T follicular helper cell (primary cell): ENCODE data around the gene HSPB7.
"Not testable (repeated sequence)": the region's sequence is repeated elsewhere in the genome, so short reads cannot be mapped to it uniquely, and the experiment has no call there.

Experiments used
- DNase-seq: peaks from one replicate; pipeline ENCODE4 v3.0.0-alpha.2; 2020; ENCODE audit warnings: low read depth

HSPB7 gene

GRCh38 chr1:16006552-16007485 lies 11.0 kb downstream of the HSPB7 start:
- no peak for DNase-seq

- no peak for DNase-seq
Measured at GRCh38 chr1:16006010-16006409, 11.8 kb downstream of the HSPB7 start.

DNA sequence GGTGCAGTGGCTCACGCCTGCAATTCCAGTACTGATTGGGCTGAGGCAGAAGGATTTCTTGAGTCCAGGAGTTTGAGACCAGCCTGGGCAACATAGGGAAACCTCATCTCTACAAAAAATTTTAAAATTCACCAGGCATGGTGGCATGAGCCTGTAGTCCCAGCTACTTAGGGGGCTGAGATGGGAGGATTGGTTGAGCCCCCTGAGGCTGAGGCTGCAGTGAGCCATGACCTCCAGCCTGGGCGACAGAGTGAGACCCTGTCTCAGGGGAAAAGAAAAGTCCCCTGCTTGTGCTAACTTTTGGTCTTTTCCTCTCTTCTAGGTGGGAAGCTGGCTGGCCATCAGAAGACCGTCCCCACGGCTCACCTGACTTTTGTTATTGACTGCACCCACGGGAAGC lies 12.2 kb downstream of the HSPB7 start:
- no peak for DNase-seq

- DNase-seq: not testable (repeated sequence)
Measured at GRCh38 chr1:16001274-16001673, 16.6 kb downstream of the HSPB7 start.

DNA sequence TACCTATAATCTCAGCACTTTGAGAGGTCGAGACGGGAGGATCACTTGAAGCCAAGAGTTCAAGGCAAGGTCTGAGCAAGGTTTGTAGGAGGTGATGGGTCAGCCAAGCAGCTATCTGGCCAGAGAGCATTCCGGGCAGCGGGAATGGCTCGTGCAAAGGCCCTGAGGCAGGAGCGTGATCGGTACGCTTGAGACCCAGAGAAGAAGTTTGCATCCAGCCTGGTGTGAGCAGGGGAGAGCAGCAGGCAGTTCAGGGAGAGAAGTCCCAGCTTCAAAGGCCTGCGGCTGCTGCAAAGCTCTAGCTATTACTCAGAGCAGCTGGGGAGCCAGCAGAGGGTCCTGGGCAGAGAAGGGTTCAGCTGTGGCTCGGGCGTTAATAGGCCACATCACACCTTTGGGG lies 18.9 kb downstream of the HSPB7 start:
- DNase-seq: no peak

- no peak for DNase-seq
Measured at GRCh38 chr1:15997637-15998280, 20.1 kb downstream of the HSPB7 start.

DNA sequence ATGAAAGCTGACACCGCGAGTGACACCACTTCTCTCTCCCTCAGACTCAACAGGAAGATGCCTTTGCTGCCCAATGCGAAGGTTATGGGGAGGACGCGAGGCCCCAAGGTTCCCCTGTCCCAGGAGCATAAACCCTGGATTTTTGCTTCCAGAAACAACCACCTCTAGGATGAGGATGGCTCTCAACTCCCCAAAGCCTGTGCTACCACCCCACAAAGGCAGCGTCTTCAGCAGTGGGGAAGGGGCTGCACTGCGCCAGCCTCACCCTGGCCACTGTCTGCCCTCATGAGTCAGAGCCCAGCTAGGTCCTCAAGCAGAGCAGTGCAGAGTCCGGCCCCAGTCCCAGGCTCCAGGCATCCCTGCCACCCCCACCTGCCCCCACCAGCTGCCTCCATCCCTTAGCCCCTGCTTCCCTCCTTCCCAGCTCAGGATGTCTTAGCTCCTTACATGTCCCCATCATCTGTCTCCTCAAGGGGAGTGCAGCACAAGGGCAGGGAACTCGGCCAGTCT lies 20.7 kb downstream of the HSPB7 start:
- no peak for DNase-seq

- no peak for DNase-seq
Measured at GRCh38 chr1:15994590-15995351, 23.1 kb downstream of the HSPB7 start.

DNA sequence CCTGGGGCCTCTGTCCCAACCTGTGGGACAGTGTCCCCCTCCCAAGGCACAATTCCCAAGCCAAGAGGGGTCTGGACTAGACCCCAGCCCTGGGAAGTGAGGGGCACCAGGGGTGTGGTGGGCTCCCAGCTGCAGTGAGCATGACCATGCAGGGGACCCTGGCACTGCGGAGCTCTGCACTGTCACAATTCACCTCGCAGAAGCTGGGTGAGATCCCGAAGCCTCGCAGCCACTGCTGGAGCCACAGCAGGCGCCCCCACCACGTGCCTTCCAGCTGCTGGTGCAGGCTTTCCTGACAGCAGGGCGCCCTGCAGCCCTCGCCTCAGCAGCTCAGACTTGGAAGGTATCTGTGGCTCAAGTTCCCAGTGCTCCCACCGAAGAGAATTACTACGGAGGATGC lies 23.8 kb downstream of the HSPB7 start:
- DNase-seq: no peak

- DNase-seq: no peak
Measured at GRCh38 chr1:15993666-15994065, 24.2 kb downstream of the HSPB7 start.

- DNase-seq: no peak
Measured at GRCh38 chr1:15992582-15993500, 25.0 kb downstream of the HSPB7 start.

- DNase-seq: no peak
Measured at GRCh38 chr1:15992187-15992553, 25.7 kb downstream of the HSPB7 start.

DNA sequence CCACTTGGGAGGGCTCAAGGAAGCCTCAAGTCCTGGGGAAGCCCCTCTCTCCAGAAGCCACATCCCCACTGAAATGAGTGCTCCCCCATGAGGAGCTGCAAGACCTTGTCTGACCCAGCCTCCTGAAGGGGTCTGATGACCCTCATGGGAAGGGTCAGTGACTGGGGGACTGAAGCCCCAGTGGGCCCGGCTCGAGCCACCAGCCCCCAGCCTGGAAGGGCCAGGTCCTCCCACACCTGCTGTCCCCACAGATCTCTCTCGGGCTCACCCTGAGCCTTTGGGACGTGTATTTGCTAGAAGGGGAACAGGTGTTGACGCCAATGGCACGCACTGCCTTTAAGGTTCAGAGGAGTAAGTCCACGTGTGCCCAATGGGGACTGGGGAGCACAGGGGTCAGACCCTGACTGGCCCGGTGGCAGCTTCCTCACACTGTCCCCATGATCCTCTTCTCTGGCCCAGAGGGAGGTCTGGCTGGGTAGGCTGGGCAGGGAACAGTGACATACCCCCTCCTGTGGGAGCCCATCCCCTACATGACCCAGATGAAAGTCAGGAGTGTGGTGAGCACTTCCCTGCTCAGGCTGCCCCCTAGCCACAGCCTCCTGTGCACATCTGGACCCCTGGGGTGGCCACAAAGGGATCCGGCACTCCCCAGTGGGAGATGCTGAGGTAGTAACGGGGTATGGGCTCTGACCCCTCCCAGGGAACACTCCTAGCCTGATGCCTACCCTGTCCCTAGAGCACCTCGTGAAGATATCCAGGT lies 26.2 kb downstream of the HSPB7 start:
- DNase-seq: no peak

DNA sequence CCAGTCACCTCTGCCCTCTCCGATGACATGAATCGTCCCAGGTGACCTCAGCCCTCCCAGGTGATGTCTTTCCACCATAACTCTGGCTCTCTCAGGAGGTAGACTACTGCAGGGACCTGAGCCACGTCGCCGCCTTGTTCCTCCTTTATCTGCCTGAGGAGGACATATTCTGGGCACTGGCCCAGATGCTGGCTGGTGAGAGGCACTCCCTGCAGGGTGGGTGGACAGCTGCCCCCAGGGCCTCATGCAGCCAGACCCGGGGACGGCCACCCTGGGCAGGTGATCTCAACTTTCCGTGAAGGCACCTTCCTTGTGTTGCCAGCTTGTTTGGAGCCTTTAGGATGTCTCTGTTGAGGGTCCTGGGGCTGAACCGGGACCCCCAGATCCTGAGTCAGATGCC lies 28.1 kb downstream of the HSPB7 start:
- no peak for DNase-seq

DNA sequence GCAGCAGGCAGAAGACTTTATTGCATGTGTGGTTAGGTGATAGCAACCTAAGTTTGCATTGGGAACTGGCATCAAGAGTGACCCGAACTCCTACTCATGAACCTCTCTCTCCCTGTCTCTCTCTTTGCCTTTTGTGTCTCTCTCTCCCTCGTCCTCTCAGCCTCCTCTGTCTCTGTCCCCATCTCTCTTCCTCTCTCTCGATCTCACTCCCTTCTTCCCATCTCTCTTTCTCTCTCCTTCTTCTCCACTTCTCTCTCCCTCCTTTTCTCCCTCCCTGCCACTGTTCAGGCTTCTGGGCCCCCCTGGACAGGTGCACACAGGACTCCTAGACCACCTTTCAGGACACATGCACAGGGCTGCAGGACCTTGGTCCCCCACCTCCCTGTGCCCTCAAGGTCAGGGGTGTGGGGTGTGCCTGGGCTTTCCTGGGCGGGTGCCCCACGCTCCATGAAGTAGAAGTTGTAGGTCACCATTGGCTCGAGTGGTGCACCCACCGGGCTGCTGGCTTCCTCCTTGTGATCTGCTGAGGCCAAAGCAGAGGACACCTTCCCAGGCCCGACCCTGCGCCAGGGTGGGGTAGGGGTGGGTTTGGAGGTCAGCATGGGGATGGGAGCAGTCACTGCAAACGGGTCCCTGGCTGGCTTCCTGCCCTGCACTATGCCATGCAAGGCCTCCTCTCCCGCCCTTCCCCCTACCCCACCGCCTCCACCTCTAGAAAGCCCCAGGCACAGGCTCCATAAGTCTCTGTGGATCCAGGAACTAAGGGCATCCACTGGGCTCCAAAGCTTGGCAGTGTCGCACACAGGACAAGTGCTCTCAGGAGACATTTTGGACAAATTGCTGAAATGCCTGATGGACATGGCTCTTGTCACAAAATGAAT lies 28.7 kb downstream of the HSPB7 start:
- no peak for DNase-seq

GRCh38 chr1:15985611-15986297 lies 32.1 kb downstream of the HSPB7 start:
- no peak for DNase-seq

GRCh38 chr1:15983275-15983674 lies 34.6 kb downstream of the HSPB7 start:
- DNase-seq: no peak

DNA sequence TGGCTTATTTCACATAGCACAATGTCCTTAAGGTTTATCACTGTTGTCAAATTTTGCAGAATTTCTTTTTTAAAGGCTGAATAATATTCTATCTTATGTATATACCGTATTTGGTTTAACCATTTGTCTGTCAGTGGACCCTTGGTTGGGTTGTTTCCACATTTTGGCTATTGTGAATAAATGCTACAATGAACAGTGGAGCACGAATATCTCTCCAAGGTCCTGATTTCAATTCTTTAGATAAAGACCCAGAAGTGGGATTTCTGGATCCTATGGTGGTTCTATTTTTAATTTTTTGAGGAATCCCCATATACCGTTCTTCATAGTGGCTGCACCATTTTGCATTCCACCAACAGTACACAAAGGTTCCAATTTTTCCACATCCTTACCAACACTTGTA lies 36.2 kb downstream of the HSPB7 start:
- DNase-seq: no peak

DNA sequence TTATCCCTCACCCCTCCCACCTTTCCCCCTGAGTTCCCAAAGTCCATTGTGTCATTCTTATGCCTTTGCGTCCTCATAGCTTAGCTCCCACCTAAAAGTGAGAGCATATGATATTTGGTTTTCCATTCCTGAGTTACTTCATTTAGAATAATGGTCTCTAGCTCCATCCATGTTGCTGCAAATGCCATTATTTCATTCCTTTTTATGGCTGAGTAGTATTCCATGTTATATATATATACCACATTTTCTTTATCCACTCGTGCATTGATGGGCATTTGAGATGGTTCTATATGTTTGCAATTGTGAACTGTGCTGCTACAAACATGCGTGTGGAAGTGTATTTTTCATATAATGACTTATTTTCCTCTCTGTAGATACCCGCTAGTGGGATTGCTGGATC lies 39.9 kb downstream of the HSPB7 start:
- DNase-seq: not testable (repeated sequence)
